Peyer's patch (tissue), 4 donors: ENCODE measurements around the gene NFE2.

Source experiments
- CTCF ChIP-seq, 6 experiments: fragments of 450-650 bp in 4 of 6; fragments of 200-600 bp in 2 of 6; sonication (generic) in 1 of 6; IDR thresholded peaks; one replicate each; pipeline ENCODE4 v1.5.1; 2017 to 2019; ENCODE audit warnings: antibody characterized with exemption in 6 of 6, mild to moderate bottlenecking in 3 of 6, moderate library complexity in 1 of 6
- POLR2A ChIP-seq, 2 donors: fragments of 450-650 bp; IDR thresholded peaks; one replicate each; pipeline ENCODE4 v1.5.1; 2017; ENCODE audit warnings: antibody characterized with exemption in 2 of 2, mild to moderate bottlenecking in 2 of 2, moderate library complexity in 2 of 2

GRCh38 chr12:54306925-54307741 lies 6.3 kb upstream of the NFE2 start:
- TF ChIP-seq CTCF (IDR thresholded peaks at IDR 0.05) (no peak), POLR2A (IDR thresholded peaks at IDR 0.05) (no peak)
